A549 (cell line): ENCODE data around the gene PDCD6IP. TPM values are rescaled to one million over a fixed set of nuclear protein-coding genes. Genes with fewer than 3 reads are reported as not detected.

Source experiments
- ATAC-seq, 2 experiments: fragments of 200-7000 bp in 1 of 2; fragments of >200 bp in 1 of 2; cut with Nextera tagmentation in 1 of 2; cut with Tn5 transposase in 1 of 2; 3 replicates each; pipeline versions ENCODE4 v1.8.0 to v1.9.1; 2018 to 2020; ENCODE audit warnings: mild to moderate bottlenecking in 1 of 2, moderate library complexity in 1 of 2
- CTCF ChIA-PET: fragments of 300-600 bp; sonication (Branson Sonifier 250); formaldehyde crosslinking; extraction: SDS; loops from one replicate; lab custom pipeline; 2021; ENCODE audit warnings: antibody characterized with exemption, inconsistent platforms; lab: Yijun Ruan, JAX
- POLR2A ChIA-PET: fragments of 350-600 bp; formaldehyde crosslinking; extraction: SDS; loops from one replicate; lab custom pipeline; 2021; ENCODE audit warnings: antibody characterized with exemption, inconsistent platforms; lab: Yijun Ruan, JAX
- DNase-seq, 2 experiments: peaks; one replicate each; pipeline versions ENCODE4 v3.0.0 to v3.0.0-alpha.2; 2011 to 2016; ENCODE audit warnings: low read depth in 1 of 2, low spot score in 1 of 2
- FAIRE-seq: peaks from 2 replicates; lab custom pipeline; 2011; peaks lifted over from hg19 to GRCh38; lab: Jason Lieb, UNC
- H3K27ac ChIP-seq, 2 experiments: fragments of >200 bp; sonication (Bioruptor Twin); formaldehyde crosslinking; 3 replicates each; pipeline ENCODE4 v1.5.1; 2016 to 2017
- H3K4me1 ChIP-seq: fragments of >200 bp; sonication (Bioruptor Twin); formaldehyde crosslinking; 3 replicates; pipeline ENCODE4 v1.6.1; 2016
- H3K4me2 ChIP-seq: fragments of >200 bp; sonication (Bioruptor Twin); formaldehyde crosslinking; 3 replicates; pipeline ENCODE4 v1.6.1; 2016
- H3K4me3 ChIP-seq: fragments of >200 bp; sonication (Bioruptor Twin); formaldehyde crosslinking; 3 replicates; pipeline ENCODE4 v1.5.1; 2016
- H3K9me3 ChIP-seq: fragments of >200 bp; sonication (Bioruptor Twin); formaldehyde crosslinking; 3 replicates; pipeline ENCODE4 v1.6.1; 2016
- BCL3 ChIP-seq: fragments of >200 bp; sonication (Bioruptor Twin); formaldehyde crosslinking; IDR thresholded peaks from 3 replicates; pipeline ENCODE4 v1.6.1; 2016
- E2F6 ChIP-seq: IDR thresholded peaks from 2 replicates; pipeline ENCODE4 v1.6.1; 2012; ENCODE audit warnings: low read depth, borderline replicate concordance
- ELK1 ChIP-seq: fragments of 150-350 bp; IDR thresholded peaks from 2 replicates; pipeline ENCODE4 v1.6.1; 2014; ENCODE audit warnings: low read depth, mild to moderate bottlenecking, low read length
- EP300 ChIP-seq, 2 experiments: fragments of >200 bp; sonication (Bioruptor Twin); formaldehyde crosslinking; IDR thresholded peaks; 2 replicates in 1 of 2; 3 replicates in 1 of 2; pipeline ENCODE4 v1.6.1; 2016 to 2017
- FOSL2 ChIP-seq, 2 experiments: fragments of 450-650 bp in 1 of 2; fragments of >200 bp in 1 of 2; sonication (Bioruptor Twin) in 1 of 2; formaldehyde crosslinking; IDR thresholded peaks; 2 replicates each; pipeline versions ENCODE4 v1.5.0 to v1.6.1; 2016 to 2020; ENCODE audit warnings: mild to moderate bottlenecking in 1 of 2, moderate library complexity in 1 of 2
- GATA3 ChIP-seq: IDR thresholded peaks from 2 replicates; pipeline ENCODE4 v1.6.1; 2012; ENCODE audit warnings: borderline replicate concordance
- HES2 ChIP-seq: fragments of >200 bp; sonication (Bioruptor Twin); formaldehyde crosslinking; IDR thresholded peaks from 2 replicates; pipeline ENCODE4 v1.6.1; 2016
- JUNB ChIP-seq: fragments of >200 bp; sonication (Bioruptor Twin); formaldehyde crosslinking; IDR thresholded peaks from 2 replicates; pipeline ENCODE4 v1.6.1; 2016
- NFE2L2 ChIP-seq: fragments of 150-350 bp; conservative IDR thresholded peaks from 2 replicates; pipeline ENCODE4 v1.6.1; 2014; ENCODE audit warnings: low read length
- NR3C1 ChIP-seq: fragments of >200 bp; sonication (Bioruptor Twin); formaldehyde crosslinking; IDR thresholded peaks from 3 replicates; pipeline ENCODE4 v1.6.1; 2017
- POLR2A ChIP-seq: IDR thresholded peaks from 2 replicates; pipeline ENCODE4 v1.6.1; 2012; ENCODE audit warnings: mild to moderate bottlenecking, low read length
- RAD21 ChIP-seq, 2 experiments: fragments of >200 bp in 1 of 2; sonication (Bioruptor Twin) in 1 of 2; formaldehyde crosslinking in 1 of 2; IDR thresholded peaks in 1 of 2; conservative IDR thresholded peaks in 1 of 2; 2 replicates in 1 of 2; 3 replicates in 1 of 2; pipeline ENCODE4 v1.6.1; 2012 to 2018; ENCODE audit warnings: inconsistent platforms in 1 of 2
- RCOR1 ChIP-seq: fragments of 150-350 bp; IDR thresholded peaks from 2 replicates; pipeline ENCODE4 v1.6.1; 2014; ENCODE audit warnings: antibody characterized with exemption, low read length, low read depth
- RNF2 ChIP-seq: fragments of 200-600 bp; sonication (generic); IDR thresholded peaks from 2 replicates; pipeline ENCODE4 v1.6.1; 2016; ENCODE audit warnings: low read depth, mild to moderate bottlenecking, antibody characterized with exemption, moderate library complexity, borderline replicate concordance
- SMC3 ChIP-seq: fragments of >200 bp; sonication (Bioruptor Twin); formaldehyde crosslinking; IDR thresholded peaks from 3 replicates; pipeline ENCODE4 v1.6.1; 2018; ENCODE audit warnings: inconsistent platforms
- SREBF2 ChIP-seq: fragments of 450-650 bp; IDR thresholded peaks from 2 replicates; pipeline ENCODE4 v1.6.1; 2014; ENCODE audit warnings: mild to moderate bottlenecking, moderate library complexity
- ZFP36 ChIP-seq: fragments of 450-650 bp; IDR thresholded peaks from 2 replicates; pipeline ENCODE4 v1.6.1; 2014; ENCODE audit warnings: borderline replicate concordance; ENCODE audit not compliant: partially characterized antibody
- ZSCAN20 ChIP-seq: fragments of 250-450 bp; sonication (Bioruptor Pico); IDR thresholded peaks from 2 replicates; pipeline ENCODE4 v1.8.0; 2022; ENCODE audit warnings: mild to moderate bottlenecking, moderate library complexity
- WGBS: methylation state at CpG from one replicate; pipeline ENCODE4 v1.1.6; 2017; ENCODE audit errors: missing lambda C conversion rate; 5-methylcytosine and 5-hydroxymethylcytosine counted together
- polyA plus RNA-seq, 4 experiments: library from polyadenylated mRNA; depleted of rRNA in 3 of 4; stranded (reverse); fragments of >200 nt; fragmentation: RNase III in 1 of 4; extraction: RNeasy Plus Mini Kit Qiagen cat#74134 plus additional on column Dnase treatment in 1 of 4; gene quantifications; 2 replicates in 3 of 4; 3 replicates in 1 of 4; pipeline ENCODE4 v1.2.3, GENCODE V29; 2011 to 2017

Gene PDCD6IP
- polyA plus RNA-seq, 2 of the 4 experiments (the other 2 are of a cell fraction) = 145 to 221 TPM

- ATAC-seq (no peak), FAIRE-seq (no peak), DNase-seq (no peak)
- ChIA-PET POLR2A (no interaction called here), CTCF (interaction anchor here (1.0 to 1.3 kb wide), 3 partner anchors 26 to 71 kb away, joined by 3 to 4 read pairs (median 3); no protein-coding TSS in a partner anchor)
- H3K4me3 ChIP-seq = no peak overlapping the region
- H3K9me3 ChIP-seq = no peaks in the 10 kb centered on the region
- no peak overlapping the region for H3K4me2 ChIP-seq
- H3K27ac ChIP-seq = no peak overlapping the region
- H3K4me1 ChIP-seq = peaks cover 9% of the 10 kb centered on the region; the same call in 2 of the 3 replicates
- WGBS = 88% methylated on average over 5 of the region's 5 CpGs
- no peak for TF ChIP-seq RNF2
- TF ChIP-seq JUNB = no peak
- TF ChIP-seq ELK1 = no peak
- no peak for TF ChIP-seq EP300 (IDR thresholded peaks at IDR 0.05)
- no peak for TF ChIP-seq NFE2L2
- TF ChIP-seq POLR2A = no peak
Observed at GRCh38 chr3:33909547-33909946, 111.1 kb downstream of the PDCD6IP start.

- Histone ChIP-seq H3K27ac (no peak overlapping the region), H3K4me1 (peaks cover 9% of the 10 kb centered on the region; the same call in 2 of the 3 replicates), H3K9me3 (no peaks in the 10 kb centered on the region), H3K4me2 (no peak overlapping the region), H3K4me3 (no peak overlapping the region)
- FAIRE-seq (no peak), DNase-seq (no peak), ATAC-seq (no peak)
- ChIA-PET CTCF (interaction anchor here (1.2 to 1.3 kb wide), 2 partner anchors 26 kb away, joined by 3 to 4 read pairs; no protein-coding TSS in a partner anchor), POLR2A (no interaction called here)
- no peak for TF ChIP-seq NR3C1
- WGBS = 59% methylated on average over 2 of the region's 2 CpGs
Observed at GRCh38 chr3:33910031-33910430, 111.6 kb downstream of the PDCD6IP start.

- POLR2A ChIA-PET = no interaction called here
- TF ChIP-seq FOSL2 (IDR thresholded peaks at IDR 0.05) = no peak
- peak; percentile 76; the same call in 1 of the 2 replicates for TF ChIP-seq FOSL2 (CRISPR knock-in tag; IDR thresholded peaks at IDR 0.05)
- peak; percentile 33; the same call in 1 of the 2 replicates for TF ChIP-seq GATA3
- TF ChIP-seq RCOR1 = no peak
- 78% methylated on average over 4 of the region's 4 CpGs for WGBS
- Histone ChIP-seq H3K4me1 (peaks cover 17% of the 10 kb centered on the region), H3K9me3 (no peaks in the 10 kb centered on the region), H3K4me2 (0 out of 3 replicates have a peak overlapping the region, but pooled peaks have one; percentile 23), H3K27ac (peak overlapping the region in 1 of 2 experiments; percentile 41; a peak in 1 of 6 replicates), H3K4me3 (no peak overlapping the region)
- FAIRE-seq = peak; percentile 79
- peak; percentile 32 to 56; a peak in 3 of 6 replicates for ATAC-seq
- CTCF ChIA-PET = interaction anchor here (1.1 to 3.3 kb wide), 3 partner anchors 28 to 772 kb away, joined by 3 to 15 read pairs (median 6); no protein-coding TSS in a partner anchor
- peak in 1 of 2 experiments; percentile 41 for DNase-seq
Observed at GRCh38 chr3:33911525-33912322, 113.3 kb downstream of the PDCD6IP start.

GRCh38 chr3:33914212-33914611 is 115.8 kb downstream of the PDCD6IP start:
- H3K4me2 ChIP-seq = no peak overlapping the region
- H3K4me3 ChIP-seq = no peak overlapping the region
- POLR2A ChIA-PET = no interaction called here
- ATAC-seq (no peak), DNase-seq (no peak), FAIRE-seq (no peak)
- WGBS = 74% methylated on average over 2 of the region's 2 CpGs
- H3K9me3 ChIP-seq = no peaks in the 10 kb centered on the region
- H3K4me1 ChIP-seq = peaks cover 17% of the 10 kb centered on the region
- H3K27ac ChIP-seq = no peak overlapping the region
- CTCF ChIA-PET = interaction anchor here (0.6 to 6.4 kb wide), 5 partner anchors 31 to 771 kb away, joined by 5 to 46 read pairs (median 9); no protein-coding TSS in a partner anchor
- no peak for TF ChIP-seq RAD21 (conservative IDR thresholded peaks at IDR 0.05 in 1 of 2, IDR thresholded peaks at IDR 0.05 in 1 of 2)

- CTCF ChIA-PET = interaction anchor here (0.6 to 6.4 kb wide), 13 partner anchors 15 to 775 kb away, joined by 3 to 46 read pairs (median 6); no protein-coding TSS in a partner anchor
- Histone ChIP-seq H3K27ac (no peak overlapping the region), H3K4me3 (no peak overlapping the region), H3K9me3 (no peaks in the 10 kb centered on the region), H3K4me1 (peaks cover 17% of the 10 kb centered on the region), H3K4me2 (no peak overlapping the region)
- WGBS = 72% methylated on average over 12 of the region's 12 CpGs
- FAIRE-seq = no peak
- no peak for TF ChIP-seq RAD21 (conservative IDR thresholded peaks at IDR 0.05 in 1 of 2, IDR thresholded peaks at IDR 0.05 in 1 of 2)
- no peak for TF ChIP-seq ZFP36
- no peak for TF ChIP-seq E2F6
- TF ChIP-seq HES2 = no peak
- TF ChIP-seq ZSCAN20 (CRISPR knock-in tag) = no peak
- no peak for TF ChIP-seq SMC3
- no peak for TF ChIP-seq GATA3
- no peak for TF ChIP-seq BCL3
- no peak for TF ChIP-seq SREBF2
- no peak for DNase-seq
- ATAC-seq = no peak
- POLR2A ChIA-PET = no interaction called here
Observed at GRCh38 chr3:33914731-33915379, 116.4 kb downstream of the PDCD6IP start.
